H1 (cell line): ENCODE results near the gene KRT75. TPM values are rescaled to one million over a fixed set of nuclear protein-coding genes. Genes with fewer than 3 reads are reported as not detected.
A peak's percentile ranks its signal among the peaks of the same experiment; 100 is the strongest.

Source experiments
- CTCF ChIA-PET: fragments of 300-600 bp; sonication (Branson Sonifier 250); formaldehyde crosslinking; loops from one replicate; lab custom pipeline; 2021; ENCODE audit not compliant: partially characterized antibody; lab: Charles Lee
- POLR2A ChIA-PET: fragments of 300-600 bp; sonication (Branson Sonifier 250); formaldehyde crosslinking; loops from one replicate; lab custom pipeline; 2021; ENCODE audit warnings: inconsistent platforms; ENCODE audit not compliant: partially characterized antibody; lab: Charles Lee
- DNase-seq, 2 experiments: peaks; one replicate each; pipeline versions ENCODE4 v3.0.0 to v3.0.0-alpha.2; 2010 to 2022; ENCODE audit warnings: low spot score in 2 of 2, low read depth in 1 of 2, mixed read lengths in 1 of 2
- FAIRE-seq: peaks from 2 replicates; lab custom pipeline; 2011; peaks lifted over from hg19 to GRCh38; lab: Jason Lieb, UNC
- H2AFZ ChIP-seq: 2 replicates; pipeline ENCODE4 v1.8.1; 2012; ENCODE audit warnings: low read length, inconsistent platforms
- H2AK5ac ChIP-seq: 2 replicates; pipeline ENCODE4 v1.6.1; 2013; ENCODE audit warnings: low read depth, low read length
- H2BK120ac ChIP-seq: replicated peaks from 2 replicates; pipeline ENCODE3; 2013; ENCODE audit warnings: low read depth, low read length, inconsistent platforms
- H2BK12ac ChIP-seq: 2 replicates; pipeline ENCODE4 v1.6.1; 2013; ENCODE audit warnings: low read depth, low read length
- H2BK15ac ChIP-seq: 2 replicates; pipeline ENCODE4 v1.6.1; 2013; ENCODE audit warnings: low read length
- H2BK20ac ChIP-seq: 2 replicates; pipeline ENCODE4 v1.6.1; 2013; ENCODE audit warnings: low read length
- H2BK5ac ChIP-seq: 2 replicates; pipeline ENCODE4 v1.6.1; 2013; ENCODE audit warnings: low read depth, low read length
- H3K14ac ChIP-seq: 2 replicates; pipeline ENCODE4 v1.6.1; 2013; ENCODE audit warnings: inconsistent platforms; ENCODE audit not compliant: insufficient read length
- H3K18ac ChIP-seq: 2 replicates; pipeline ENCODE4 v1.6.1; 2013; ENCODE audit warnings: low read length; ENCODE audit errors: extremely low read depth
- H3K23ac ChIP-seq: 2 replicates; pipeline ENCODE4 v1.6.1; 2013; ENCODE audit warnings: inconsistent platforms; ENCODE audit not compliant: insufficient read length
- H3K23me2 ChIP-seq: 2 replicates; pipeline ENCODE4 v1.6.1; 2013; ENCODE audit warnings: low read depth, low read length
- H3K27ac ChIP-seq: 2 replicates; pipeline ENCODE4 v1.6.1; 2011; ENCODE audit warnings: low read depth, low read length, inconsistent platforms
- H3K27me3 ChIP-seq, 4 experiments: replicated peaks in 1 of 4; 1 replicate in 1 of 4; 2 replicates in 3 of 4; pipeline versions ENCODE4 v1.6.1 to v1.8.1; 2011 to 2013; ENCODE audit warnings: low read length in 3 of 4, mild to moderate bottlenecking in 3 of 4, inconsistent platforms in 2 of 4, mixed read lengths in 2 of 4, moderate library complexity in 1 of 4; ENCODE audit not compliant: control insufficient read depth in 3 of 4, insufficient read depth in 3 of 4; ENCODE audit errors: extremely low read depth in 1 of 4
- H3K36me3 ChIP-seq, 4 experiments: 2 replicates each; pipeline versions ENCODE4 v1.6.1 to v1.8.1; 2011 to 2013; ENCODE audit warnings: mild to moderate bottlenecking in 4 of 4, low read length in 3 of 4, moderate library complexity in 2 of 4, control low read depth in 1 of 4, inconsistent platforms in 1 of 4; ENCODE audit not compliant: insufficient read depth in 4 of 4, control insufficient read depth in 2 of 4
- H3K4ac ChIP-seq: replicated peaks from 2 replicates; pipeline ENCODE3; 2013; ENCODE audit warnings: low read length, low read depth, mixed read lengths, inconsistent platforms; ENCODE audit not compliant: insufficient read length
- H3K4me1 ChIP-seq, 4 experiments: replicated peaks in 1 of 4; 1 replicate in 1 of 4; 2 replicates in 3 of 4; pipeline versions ENCODE4 v1.6.1 to v1.8.1; 2011 to 2013; ENCODE audit warnings: low read length in 3 of 4, inconsistent platforms in 2 of 4, mixed read lengths in 1 of 4; ENCODE audit not compliant: insufficient read depth in 4 of 4, control insufficient read depth in 3 of 4
- H3K4me2 ChIP-seq, 2 experiments: 2 replicates each; pipeline versions ENCODE4 v1.6.1 to v1.8.1; 2011 to 2013; ENCODE audit warnings: low read depth in 2 of 2, low read length in 2 of 2, control low read depth in 1 of 2, inconsistent platforms in 1 of 2, mild to moderate bottlenecking in 1 of 2; ENCODE audit not compliant: insufficient read depth in 1 of 2
- H3K4me3 ChIP-seq, 4 experiments: fragments of 200-600, 300-600 bp in 1 of 4; sonication (generic), shearing (Covaris generic), sonication (Bioruptor Twin) in 1 of 4; 2 replicates each; pipeline versions ENCODE4 v1.5.1 to v1.8.1; 2011 to 2016; ENCODE audit warnings: low read length in 4 of 4, low read depth in 3 of 4, control low read depth in 2 of 4, inconsistent platforms in 2 of 4, mild to moderate bottlenecking in 2 of 4, mixed read lengths in 1 of 4, moderate library complexity in 1 of 4; ENCODE audit not compliant: insufficient read depth in 2 of 4; ENCODE audit errors: extremely low read depth in 1 of 4
- H3K56ac ChIP-seq: replicated peaks from 2 replicates; pipeline ENCODE3; 2013; ENCODE audit warnings: low read depth, mild to moderate bottlenecking, mixed read lengths, low read length, inconsistent platforms; ENCODE audit not compliant: insufficient read length
- H3K79me1 ChIP-seq: 2 replicates; pipeline ENCODE4 v1.6.1; 2013; ENCODE audit warnings: low read depth, low read length, control low read depth
- H3K79me2 ChIP-seq, 2 experiments: 2 replicates each; pipeline versions ENCODE4 v1.6.1 to v1.8.1; 2012 to 2013; ENCODE audit warnings: low read length in 2 of 2, mild to moderate bottlenecking in 2 of 2, inconsistent platforms in 1 of 2; ENCODE audit not compliant: insufficient read depth in 2 of 2, control insufficient read depth in 1 of 2
- H3K9ac ChIP-seq, 4 experiments: replicated peaks in 1 of 4; 1 replicate in 1 of 4; 2 replicates in 3 of 4; pipeline versions ENCODE4 v1.6.1 to v1.8.1; 2011 to 2013; ENCODE audit warnings: low read depth in 3 of 4, low read length in 3 of 4, control low read depth in 2 of 4, mild to moderate bottlenecking in 2 of 4, moderate library complexity in 2 of 4, inconsistent platforms in 1 of 4; ENCODE audit errors: extremely low read depth in 1 of 4
- H3K9me3 ChIP-seq, 2 experiments: 2 replicates each; pipeline versions ENCODE4 v1.6.1 to v1.8.1; 2012 to 2013; ENCODE audit warnings: mild to moderate bottlenecking in 2 of 2, moderate library complexity in 2 of 2, control low read depth in 1 of 2, inconsistent platforms in 1 of 2, low read depth in 1 of 2, low read length in 1 of 2, mixed read lengths in 1 of 2; ENCODE audit not compliant: insufficient read depth in 2 of 2
- H4K20me1 ChIP-seq, 2 experiments: replicated peaks in 1 of 2; 2 replicates each; pipeline versions ENCODE3 to v1.8.1; 2011 to 2013; ENCODE audit warnings: inconsistent platforms in 2 of 2, low read length in 2 of 2, mild to moderate bottlenecking in 1 of 2; ENCODE audit not compliant: insufficient read depth in 2 of 2, control insufficient read depth in 1 of 2
- H4K5ac ChIP-seq: 2 replicates; pipeline ENCODE4 v1.6.1; 2013; ENCODE audit warnings: low read length, low read depth, mixed read lengths, inconsistent platforms; ENCODE audit not compliant: insufficient read length
- H4K8ac ChIP-seq: 2 replicates; pipeline ENCODE4 v1.8.0; 2013; ENCODE audit warnings: mild to moderate bottlenecking, moderate library complexity, low read length, inconsistent platforms; ENCODE audit not compliant: insufficient read depth; ENCODE audit errors: extremely low read depth
- H4K91ac ChIP-seq: replicated peaks from 2 replicates; pipeline ENCODE3; 2013; ENCODE audit warnings: low read length, mixed read lengths, inconsistent platforms; ENCODE audit not compliant: insufficient read length
- EP300 ChIP-seq, 2 experiments: IDR thresholded peaks; 1 replicate in 1 of 2; 2 replicates in 1 of 2; pipeline ENCODE4 v1.6.1; 2011 to 2012; ENCODE audit warnings: low read depth in 2 of 2, low read length in 2 of 2, mild to moderate bottlenecking in 2 of 2, borderline replicate concordance in 1 of 2, inconsistent platforms in 1 of 2, moderate library complexity in 1 of 2
- GABPA ChIP-seq: IDR thresholded peaks from 2 replicates; pipeline ENCODE4 v1.6.1; 2011; ENCODE audit warnings: mild to moderate bottlenecking, low read length, moderate library complexity, borderline replicate concordance; ENCODE audit not compliant: insufficient read depth
- JUND ChIP-seq: IDR thresholded peaks from 2 replicates; pipeline ENCODE4 v1.6.1; 2011; ENCODE audit warnings: mild to moderate bottlenecking, improper control_type of control experiment, low read length
- KDM1A ChIP-seq: fragments of 200-600, 300-600 bp; sonication (generic); IDR thresholded peaks from 2 replicates; pipeline ENCODE4 v1.7.1; 2016; ENCODE audit warnings: mild to moderate bottlenecking, low read length, borderline replicate concordance
- KDM5A ChIP-seq: fragments of 200-600 bp; IDR thresholded peaks from 2 replicates; pipeline ENCODE4 v1.7.1; 2012; ENCODE audit warnings: mild to moderate bottlenecking, low read length, inconsistent platforms, mixed read lengths
- PHF8 ChIP-seq: fragments of 200-600 bp; sonication (generic); conservative IDR thresholded peaks from 2 replicates; pipeline ENCODE4 v1.7.1; 2012; ENCODE audit warnings: low read depth, mild to moderate bottlenecking, inconsistent platforms, low read length, moderate library complexity
- POLR2A ChIP-seq, 2 experiments: IDR thresholded peaks; 1 replicate in 1 of 2; 2 replicates in 1 of 2; pipeline ENCODE4 v1.6.1; 2011; ENCODE audit warnings: low read depth in 2 of 2, low read length in 2 of 2, mild to moderate bottlenecking in 2 of 2; ENCODE audit errors: control extremely low read depth in 1 of 2
- POLR2AphosphoS5 ChIP-seq: IDR thresholded peaks from 2 replicates; pipeline ENCODE4 v1.6.1; 2011; ENCODE audit warnings: low read depth, low read length
- SIN3A ChIP-seq, 2 experiments: IDR thresholded peaks in 1 of 2; conservative IDR thresholded peaks in 1 of 2; 2 replicates each; pipeline ENCODE4 v1.6.1; 2011 to 2012; ENCODE audit warnings: low read length in 2 of 2, improper control_type of control experiment in 1 of 2, low read depth in 1 of 2, mild to moderate bottlenecking in 1 of 2
- SIRT6 ChIP-seq: IDR thresholded peaks from one replicate; pipeline ENCODE4 v1.7.1; 2012; ENCODE audit warnings: low read length, inconsistent platforms
- SP2 ChIP-seq: IDR thresholded peaks from 2 replicates; pipeline ENCODE4 v1.6.1; 2012; ENCODE audit warnings: mild to moderate bottlenecking, low read length, inconsistent platforms
- WGBS, 2 experiments: shearing (Covaris generic) in 1 of 2; methylation state at CpG; one replicate each; pipeline versions ENCODE4 v1.1.6 to v1.1.7; 2013 to 2015; ENCODE audit warnings: low lambda C conversion rate in 2 of 2, mixed read lengths in 2 of 2, inconsistent platforms in 1 of 2, low coverage in 1 of 2, missing lambda C conversion rate in 1 of 2; ENCODE audit not compliant: insufficient replicate concordance in 2 of 2, insufficient coverage in 1 of 2, insufficient read length in 1 of 2; ENCODE audit errors: extremely low coverage in 1 of 2, missing lambda C conversion rate in 1 of 2; 5-methylcytosine and 5-hydroxymethylcytosine counted together
- polyA plus RNA-seq, 7 experiments: library from polyadenylated mRNA; depleted of rRNA in 3 of 7; stranded (reverse) in 5 of 7; unstranded in 2 of 7; fragments of >200 nt in 5 of 7; fragments of 200-250 nt in 2 of 7; gene quantifications; 1 replicate in 5 of 7; 2 replicates in 1 of 7; 4 replicates in 1 of 7; pipeline versions ENCODE4 v1.2.1 to v1.2.3, GENCODE V29; 2011 to 2013; ENCODE audit warnings: missing spikeins in 2 of 7, mixed read lengths in 2 of 7
- total RNA-seq: library from RNA; stranded (reverse); fragmentation: NEBNext Ultra II Directional; extraction: Animal tissue kit (Norgen Biotek cat#: 25700); gene quantifications from 2 replicates; pipeline ENCODE4 v1.2.1, GENCODE V29; 2021

KRT75 gene
- total and polyA plus RNA-seq, 2 of the 8 experiments (the other 6 are each of a cell fraction or from before 2014, with no cell fraction given): not detected

DNA sequence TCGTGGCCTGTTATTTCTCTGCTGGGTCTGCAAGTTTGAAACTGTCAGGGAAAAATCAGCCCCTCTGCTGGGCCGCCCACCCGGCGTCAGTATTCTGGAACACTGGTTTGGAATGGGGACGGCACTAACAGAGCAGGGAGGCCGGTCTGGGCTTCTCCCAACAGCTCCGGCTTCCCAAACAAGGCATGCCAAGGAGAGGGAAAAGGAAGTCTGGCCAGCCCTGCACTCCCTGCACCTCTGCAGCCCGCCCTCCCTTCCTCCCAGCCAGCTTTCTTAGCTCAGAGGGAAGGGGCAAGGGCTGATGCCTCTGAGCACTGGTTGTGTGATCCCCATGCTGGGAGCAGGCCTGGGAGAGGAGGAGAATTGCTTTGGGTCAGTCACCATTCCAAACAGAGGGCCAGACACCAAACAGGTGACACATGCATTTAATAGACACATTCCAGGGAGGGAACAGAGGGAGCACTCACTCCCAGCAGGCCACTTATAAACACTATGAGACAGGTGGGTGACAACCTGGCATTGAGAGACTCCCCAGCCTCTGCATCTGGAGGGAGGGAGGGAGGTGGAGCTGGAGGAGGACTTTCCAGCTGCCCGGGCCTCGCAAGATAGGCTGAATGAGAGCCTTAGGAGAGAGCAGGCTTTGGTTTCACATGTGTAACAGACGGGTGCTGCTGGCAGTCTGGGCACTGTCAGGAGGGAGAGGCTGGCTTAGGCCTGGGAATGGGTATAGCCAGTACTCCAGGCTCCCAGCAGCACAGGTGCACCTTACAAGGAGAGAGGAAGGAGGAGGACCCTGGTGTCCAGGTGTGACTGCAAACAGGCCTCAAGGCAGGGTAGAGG, 10.3 kb downstream of the KRT75 start:
- FAIRE-seq (no peak), DNase-seq (no peak)
- H2AK5ac ChIP-seq: no peak overlapping the region
- no peak overlapping the region for H3K56ac ChIP-seq
- no peak overlapping the region for H3K4me2 ChIP-seq
- no peak overlapping the region for H2BK5ac ChIP-seq
- no peaks in the 10 kb centered on the region for H3K79me1 ChIP-seq
- H3K79me2 ChIP-seq: no peaks in the 10 kb centered on the region
- H2BK12ac ChIP-seq: 0 out of 2 replicates have a peak overlapping the region, but pooled peaks have one; percentile 75
- H3K14ac ChIP-seq: no peak overlapping the region
- no peak overlapping the region for H3K4ac ChIP-seq
- H3K4me3 ChIP-seq: no peak overlapping the region
- CTCF ChIA-PET: interaction anchor here (1.0 to 4.7 kb wide), 8 partner anchors 10 to 162 kb away, joined by 3 to 16 read pairs (median 8); partner anchors contain the start of gene KRT75
- H3K9me3 ChIP-seq: no peaks in the 10 kb centered on the region
- H3K23ac ChIP-seq: no peak overlapping the region
- WGBS, 2 experiments: 82% methylated on average over 9 of the region's 11 CpGs; no CpG with 5 or more reads in 1 of the 2 experiments
- POLR2A ChIA-PET: interaction anchor here (0.7 kb wide), 2 partner anchors 418 to 587 kb away, joined by 3 read pairs; no protein-coding TSS in a partner anchor
- no peak overlapping the region for H4K5ac ChIP-seq
- peak overlapping the region; percentile 12 for H4K8ac ChIP-seq
- no peak overlapping the region for H3K18ac ChIP-seq
- no peak overlapping the region for H4K91ac ChIP-seq
- H3K4me1 ChIP-seq: no peaks in the 10 kb centered on the region; a peak in 2 of 7 replicates
- H3K27ac ChIP-seq: no peak overlapping the region
- no peaks in the 10 kb centered on the region; the same call in 1 of the 2 replicates for H3K23me2 ChIP-seq
- no peak overlapping the region for H2BK15ac ChIP-seq
- H2AFZ ChIP-seq: peak overlapping the region; percentile 5; the same call in 1 of the 2 replicates
- TF ChIP-seq KDM5A (no peak), SIRT6 (no peak), PHF8 (no peak), POLR2A (IDR thresholded peaks at IDR 0.05; ENCODE audit: control extremely low read depth in 1 of 2, low read depth in 2 of 2, low read length in 2 of 2) (no peak), POLR2AphosphoS5 (no peak), JUND (no peak), SIN3A (conservative IDR thresholded peaks at IDR 0.05 in 1 of 2, IDR thresholded peaks at IDR 0.05 in 1 of 2; ENCODE audit: low read depth in 1 of 2, low read length in 2 of 2) (no peak), SP2 (no peak), GABPA (no peak), KDM1A (no peak), EP300 (IDR thresholded peaks at IDR 0.05; ENCODE audit: borderline replicate concordance in 1 of 2, low read depth in 2 of 2, low read length in 2 of 2) (no peak)
- H4K20me1 ChIP-seq: no peaks in the 10 kb centered on the region
- no peak overlapping the region for H3K9ac ChIP-seq
- H2BK20ac ChIP-seq: no peak overlapping the region
- no peak overlapping the region for H2BK120ac ChIP-seq
- H3K27me3 ChIP-seq: no peaks in the 10 kb centered on the region
- H3K36me3 ChIP-seq: no peaks in the 10 kb centered on the region
